Tibial nerve (tissue), 4 donors: ENCODE measurements around the gene ADAM19. TPM values are rescaled to one million over a fixed set of nuclear protein-coding genes. Genes with fewer than 3 reads are reported as not detected.

Experiments used
- DNase-seq, 2 donors: peaks; one replicate each; pipeline ENCODE4 v3.0.0-alpha.2; 2019; ENCODE audit warnings: low spot score in 2 of 2
- H3K27ac ChIP-seq, 4 donors: fragments of 200-600 bp; sonication (generic) in 3 of 4; one replicate each; pipeline ENCODE4 v1.5.1; 2017 to 2019; ENCODE audit warnings: mild to moderate bottlenecking in 1 of 4
- H3K27me3 ChIP-seq, 2 donors: fragments of 200-600 bp; sonication (generic) in 1 of 2; one replicate each; pipeline versions ENCODE4 v1.5.1 to v1.6.0; 2017 to 2019
- H3K36me3 ChIP-seq, 3 donors: fragments of 200-600 bp; sonication (generic); one replicate each; pipeline ENCODE4 v1.5.1; 2018 to 2019
- H3K4me1 ChIP-seq, 4 donors: fragments of 200-600 bp; sonication (generic) in 3 of 4; one replicate each; pipeline ENCODE4 v1.5.1; 2017 to 2019
- H3K4me3 ChIP-seq, 4 donors: fragments of 200-600 bp; sonication (generic) in 3 of 4; one replicate each; pipeline ENCODE4 v1.5.1; 2017 to 2019; ENCODE audit warnings: mild to moderate bottlenecking in 1 of 4, moderate library complexity in 1 of 4
- H3K9me3 ChIP-seq, 4 donors: fragments of 200-600 bp; sonication (generic) in 3 of 4; one replicate each; pipeline ENCODE4 v1.5.1; 2017 to 2019
- EP300 ChIP-seq, 2 donors: sonication (generic); formaldehyde crosslinking; IDR thresholded peaks; one replicate each; pipeline ENCODE4 v1.6.1; 2017; ENCODE audit warnings: antibody characterized with exemption in 2 of 2, mild to moderate bottlenecking in 1 of 2
- POLR2A ChIP-seq, 2 donors: fragments of 450-650 bp; IDR thresholded peaks; one replicate each; pipeline ENCODE4 v1.6.1; 2017; ENCODE audit warnings: antibody characterized with exemption in 2 of 2, mild to moderate bottlenecking in 2 of 2, moderate library complexity in 2 of 2
- WGBS, 2 donors: methylation state at CpG; one replicate each; pipeline ENCODE4 v1.1.5; 2018; 5-methylcytosine and 5-hydroxymethylcytosine counted together
- total RNA-seq, 4 donors: library from RNA; depleted of rRNA; stranded (reverse); fragments of >200 nt; gene quantifications; one replicate each; pipeline ENCODE4 v1.1.0, GENCODE V29; 2016
- TF ChIP-seq, protein P1 (sequence below), 5 experiments: fragments of 200-600 bp in 3 of 5; fragments of 450-650 bp in 2 of 5; sonication (generic) in 3 of 5; IDR thresholded peaks; one replicate each; pipeline ENCODE4 v1.5.1; 2016 to 2019; ENCODE audit warnings: antibody characterized with exemption in 5 of 5, mild to moderate bottlenecking in 3 of 5, moderate library complexity in 2 of 5

ADAM19 gene
- total RNA-seq, 4 donors from 2014 or later: 7.2 to 13.2 (median 9.5) TPM

DNA sequence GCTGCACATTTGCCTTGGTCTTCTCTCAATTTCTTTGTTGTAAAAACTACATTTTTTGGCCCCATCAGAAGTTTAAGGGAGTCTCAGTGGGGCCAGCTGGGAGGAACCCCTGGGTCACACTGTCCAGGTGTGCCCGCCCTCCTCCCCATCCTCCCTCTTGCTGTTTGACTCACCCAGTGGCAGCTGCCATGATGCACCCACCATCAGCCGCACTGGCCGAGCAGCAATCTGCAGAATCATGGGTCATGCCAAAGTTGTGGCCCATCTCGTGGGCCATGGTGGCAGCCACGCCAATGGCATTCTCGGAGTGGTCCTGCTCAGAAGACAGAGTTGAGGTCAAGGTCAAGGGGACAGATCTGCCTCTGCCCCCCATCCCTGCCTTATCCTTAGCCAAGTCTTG lies 70.1 kb downstream of the ADAM19 start:
- H3K36me3 ChIP-seq: peaks cover 0 to 44% (median 0%) of the 10 kb centered on the region in 3 donors
- peaks cover 0 to 13% (median 5%) of the 10 kb centered on the region in 4 donors for H3K4me1 ChIP-seq
- no peaks in the 10 kb centered on the region for H3K9me3 ChIP-seq
- no peak overlapping the region for H3K4me3 ChIP-seq
- TF ChIP-seq POLR2A (IDR thresholded peaks at IDR 0.05) (no peak), EP300 (IDR thresholded peaks at IDR 0.05) (no peak)
- TF ChIP-seq, protein P1, sequence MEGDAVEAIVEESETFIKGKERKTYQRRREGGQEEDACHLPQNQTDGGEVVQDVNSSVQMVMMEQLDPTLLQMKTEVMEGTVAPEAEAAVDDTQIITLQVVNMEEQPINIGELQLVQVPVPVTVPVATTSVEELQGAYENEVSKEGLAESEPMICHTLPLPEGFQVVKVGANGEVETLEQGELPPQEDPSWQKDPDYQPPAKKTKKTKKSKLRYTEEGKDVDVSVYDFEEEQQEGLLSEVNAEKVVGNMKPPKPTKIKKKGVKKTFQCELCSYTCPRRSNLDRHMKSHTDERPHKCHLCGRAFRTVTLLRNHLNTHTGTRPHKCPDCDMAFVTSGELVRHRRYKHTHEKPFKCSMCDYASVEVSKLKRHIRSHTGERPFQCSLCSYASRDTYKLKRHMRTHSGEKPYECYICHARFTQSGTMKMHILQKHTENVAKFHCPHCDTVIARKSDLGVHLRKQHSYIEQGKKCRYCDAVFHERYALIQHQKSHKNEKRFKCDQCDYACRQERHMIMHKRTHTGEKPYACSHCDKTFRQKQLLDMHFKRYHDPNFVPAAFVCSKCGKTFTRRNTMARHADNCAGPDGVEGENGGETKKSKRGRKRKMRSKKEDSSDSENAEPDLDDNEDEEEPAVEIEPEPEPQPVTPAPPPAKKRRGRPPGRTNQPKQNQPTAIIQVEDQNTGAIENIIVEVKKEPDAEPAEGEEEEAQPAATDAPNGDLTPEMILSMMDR (IDR thresholded peaks at IDR 0.05): no peak
- 97 to 100% methylated on average over 3 to 6 of the region's 6 CpGs for WGBS, 2 donors
- H3K27me3 ChIP-seq: no peaks in the 10 kb centered on the region
- no peak overlapping the region for H3K27ac ChIP-seq
- DNase-seq: no peak

DNA sequence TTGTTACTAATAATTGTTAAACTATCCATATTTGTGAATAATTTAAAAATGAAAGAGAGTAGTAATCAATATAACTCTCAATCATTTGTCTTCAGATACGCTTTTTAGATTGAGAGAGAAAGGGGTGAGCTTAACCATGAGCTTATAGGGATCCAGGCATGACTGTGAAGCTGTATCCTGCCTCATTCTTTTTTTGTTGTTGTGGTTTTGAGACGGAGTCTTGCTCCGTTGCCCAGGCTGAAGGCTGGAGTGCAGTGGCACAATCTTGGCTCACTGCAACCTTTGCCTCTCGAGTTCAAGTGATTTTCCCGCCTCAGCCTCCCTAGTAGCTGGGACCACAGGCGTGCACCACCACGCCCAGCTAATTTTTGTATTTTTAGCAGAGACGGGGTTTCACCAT lies 71.5 kb downstream of the ADAM19 start:
- TF ChIP-seq POLR2A (IDR thresholded peaks at IDR 0.05) (no peak), EP300 (IDR thresholded peaks at IDR 0.05) (no peak)
- TF ChIP-seq, protein P1 (IDR thresholded peaks at IDR 0.05): no peak
- no peaks in the 10 kb centered on the region for H3K27me3 ChIP-seq
- H3K4me3 ChIP-seq: no peak overlapping the region
- peak overlapping the region in 1 of 4 donors; percentile 34 for H3K27ac ChIP-seq
- no peaks in the 10 kb centered on the region for H3K9me3 ChIP-seq
- peaks cover 0 to 47% (median 0%) of the 10 kb centered on the region in 3 donors for H3K36me3 ChIP-seq
- H3K4me1 ChIP-seq: peaks cover 0 to 11% (median 5%) of the 10 kb centered on the region in 4 donors
- 81 to 90% methylated on average over 8 of the region's 8 CpGs for WGBS, 2 donors
- DNase-seq: no peak

DNA sequence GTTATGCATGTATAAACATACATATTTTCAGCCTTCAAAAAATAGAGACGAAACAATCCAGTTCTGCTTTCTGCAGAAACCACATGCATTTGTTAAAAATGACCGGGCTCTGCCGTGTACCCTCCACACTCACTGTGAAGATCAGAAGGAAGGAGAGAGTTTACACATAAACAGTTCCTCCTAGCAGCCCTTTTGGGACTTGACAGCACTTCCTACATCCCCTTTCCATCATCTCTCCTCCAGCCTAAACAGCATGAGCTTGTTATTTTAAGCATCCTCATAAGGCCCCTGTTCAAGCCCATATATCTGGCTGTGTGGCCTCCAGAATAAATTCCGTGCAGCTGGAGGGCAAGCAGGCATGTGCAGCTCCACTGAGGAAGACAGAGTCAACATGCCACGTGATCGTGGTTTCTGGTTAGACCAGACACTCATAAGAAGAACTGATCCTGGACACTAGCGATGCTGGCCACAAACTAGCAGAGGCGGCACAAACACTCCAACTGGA lies 73.4 kb downstream of the ADAM19 start:
- Histone ChIP-seq H3K4me1 (peaks cover 0 to 13% (median 5%) of the 10 kb centered on the region in 4 donors), H3K9me3 (no peaks in the 10 kb centered on the region), H3K27ac (no peak overlapping the region), H3K36me3 (peaks cover 0 to 50% (median 0%) of the 10 kb centered on the region in 3 donors), H3K27me3 (no peaks in the 10 kb centered on the region), H3K4me3 (no peak overlapping the region)
- no peak for DNase-seq
- TF ChIP-seq EP300 (IDR thresholded peaks at IDR 0.05) (no peak), POLR2A (IDR thresholded peaks at IDR 0.05) (no peak)
- TF ChIP-seq, protein P1 (IDR thresholded peaks at IDR 0.05): no peak
- WGBS, 2 donors: 76 to 85% methylated on average over 8 of the region's 8 CpGs

DNA sequence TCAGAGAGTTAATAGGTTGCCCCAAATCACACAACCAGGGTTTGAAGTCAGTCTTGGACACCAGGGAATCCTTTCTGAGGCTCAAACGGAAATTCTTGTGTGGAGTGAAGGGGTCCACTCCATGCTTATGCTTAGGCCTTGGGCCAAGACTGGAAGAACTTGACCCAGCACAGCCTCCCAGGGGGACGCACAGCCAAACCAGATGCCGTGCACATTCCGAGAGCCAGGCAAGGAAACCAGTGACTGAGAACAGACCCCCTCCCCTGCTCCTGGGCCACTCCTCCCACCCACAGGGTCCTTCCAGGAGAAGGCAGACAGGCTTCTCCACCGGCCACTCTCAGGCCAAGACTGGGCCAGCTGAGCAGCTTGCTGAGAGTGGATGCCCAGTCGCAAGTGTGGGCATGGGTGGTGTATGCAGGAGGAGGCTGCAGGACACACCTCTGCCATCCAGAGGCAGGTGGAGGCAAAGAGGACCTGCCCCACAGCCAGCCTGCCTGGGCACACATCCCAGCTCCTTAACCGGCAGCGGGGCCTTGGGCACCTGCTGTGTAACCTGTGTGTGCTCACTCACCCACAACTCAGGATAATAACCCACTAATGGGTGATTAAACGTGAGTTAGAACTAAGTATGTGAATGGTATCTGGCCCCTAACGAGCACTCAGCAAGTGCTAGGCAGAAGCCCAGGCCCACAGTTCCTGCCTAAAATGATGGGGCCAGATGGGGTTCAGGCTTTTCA lies 77.5 kb downstream of the ADAM19 start:
- peaks cover 0 to 11% (median 0%) of the 10 kb centered on the region in 4 donors for H3K4me1 ChIP-seq
- no peak overlapping the region for H3K4me3 ChIP-seq
- H3K27me3 ChIP-seq: no peaks in the 10 kb centered on the region
- TF ChIP-seq, protein P1 (IDR thresholded peaks at IDR 0.05): no peak
- TF ChIP-seq EP300 (IDR thresholded peaks at IDR 0.05) (no peak), POLR2A (IDR thresholded peaks at IDR 0.05) (no peak)
- 69 to 80% methylated on average over 8 to 9 of the region's 10 CpGs for WGBS, 2 donors
- no peak for DNase-seq
- no peaks in the 10 kb centered on the region for H3K9me3 ChIP-seq
- peaks cover 0 to 48% (median 0%) of the 10 kb centered on the region in 3 donors for H3K36me3 ChIP-seq
- H3K27ac ChIP-seq: peak overlapping the region in 1 of 4 donors; percentile 63

DNA sequence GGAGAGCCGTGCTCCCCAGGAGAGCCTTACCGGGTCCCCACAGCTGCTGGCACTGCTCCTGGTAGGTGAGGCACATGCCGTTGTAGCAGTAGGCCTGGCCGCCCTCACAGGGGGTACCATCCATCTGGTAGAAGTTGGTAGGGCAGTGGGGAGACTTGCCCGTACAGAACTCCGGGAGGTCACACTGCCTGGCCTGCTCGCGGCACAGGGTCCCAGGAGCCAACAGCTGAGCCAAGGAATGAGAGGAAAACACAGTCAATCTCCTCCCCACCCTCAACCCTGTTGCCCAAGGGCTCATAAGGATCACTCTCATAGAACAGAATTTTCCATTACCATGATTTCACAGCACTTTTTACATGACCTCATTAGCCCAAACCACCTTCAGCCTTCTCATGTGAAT lies 78.7 kb downstream of the ADAM19 start:
- WGBS, 2 donors: 82 to 89% methylated on average over 8 of the region's 8 CpGs
- no peak for DNase-seq
- Histone ChIP-seq H3K9me3 (no peaks in the 10 kb centered on the region), H3K36me3 (peaks cover 0 to 49% (median 0%) of the 10 kb centered on the region in 3 donors), H3K27ac (peak overlapping the region in 1 of 4 donors; percentile 54), H3K4me3 (no peak overlapping the region), H3K4me1 (peaks cover 0 to 11% (median 0%) of the 10 kb centered on the region in 4 donors), H3K27me3 (no peaks in the 10 kb centered on the region)
- TF ChIP-seq POLR2A (IDR thresholded peaks at IDR 0.05): no peak
- TF ChIP-seq, protein P1 (IDR thresholded peaks at IDR 0.05): no peak
- TF ChIP-seq EP300 (IDR thresholded peaks at IDR 0.05): peak in 1 of 2 donors; percentile 17
